Spleen (tissue), 7 donors: ENCODE results near the gene HOXD8.

Source experiments
- CTCF ChIP-seq, 11 experiments: fragments of 200-600 bp in 7 of 11; fragments of 450-650 bp in 4 of 11; sonication (generic) in 4 of 11; IDR thresholded peaks in 8 of 11; conservative IDR thresholded peaks in 3 of 11; 1 replicate in 7 of 11; 2 replicates in 4 of 11; pipeline versions ENCODE4 v1.4.0 to v1.8.0; 2016 to 2021; ENCODE audit warnings: antibody characterized with exemption in 11 of 11, inconsistent platforms in 4 of 11, mild to moderate bottlenecking in 1 of 11
- POLR2A ChIP-seq, 3 donors: fragments of 450-650 bp; IDR thresholded peaks; one replicate each; pipeline ENCODE4 v1.5.1; 2017; ENCODE audit warnings: antibody characterized with exemption in 3 of 3, mild to moderate bottlenecking in 1 of 3
- donor health status: DM: no; HTN: no; CAD: no; lungs with moderate emphysema.
- donor health status: DM: no; HTN: no; CAD: no.
- donor health status: DM: no; HTN: no; CAD: no.

DNA sequence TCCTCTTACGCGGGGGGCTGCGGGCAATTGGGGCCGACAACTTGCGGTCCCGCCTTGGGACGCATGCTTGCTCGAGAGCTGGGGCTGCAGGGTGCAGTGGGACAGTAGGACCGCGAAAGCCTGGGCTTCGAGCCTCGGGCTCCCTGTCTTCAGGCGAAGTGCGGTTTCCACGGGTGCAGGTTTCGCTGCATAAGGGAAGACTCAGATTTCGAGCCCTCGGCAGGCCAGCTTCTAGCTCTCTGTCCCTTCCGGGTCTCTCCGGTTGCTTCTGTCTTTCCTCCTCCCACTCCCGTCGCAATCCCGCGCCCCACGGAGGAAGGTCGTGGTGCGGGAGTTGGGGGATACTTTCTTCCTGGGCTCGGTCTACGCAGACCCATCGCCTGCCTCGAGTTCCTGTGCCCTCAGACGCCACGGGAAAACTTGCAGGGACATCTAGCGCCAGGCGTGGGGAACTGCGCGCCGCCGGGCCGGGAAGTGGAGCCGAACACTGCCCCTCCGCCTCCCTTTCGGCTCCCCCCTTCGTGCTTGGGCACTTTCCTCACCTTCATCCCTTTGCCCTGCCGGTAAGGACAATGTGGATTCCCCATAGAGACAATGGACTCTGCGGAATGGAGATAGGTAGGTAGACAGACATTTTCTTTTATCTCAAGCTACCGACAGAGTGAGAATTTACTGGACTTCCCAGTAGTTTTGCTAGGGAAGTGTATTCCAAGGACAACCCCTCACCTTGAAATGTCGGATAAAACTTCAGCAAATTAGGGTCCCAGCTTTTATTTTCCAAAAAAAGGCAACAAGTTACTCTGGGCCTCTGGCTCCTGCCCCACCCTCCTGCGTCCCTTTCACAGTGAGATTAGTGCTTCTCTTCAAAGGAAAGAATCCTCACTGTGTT is 41.2 kb upstream of the HOXD8 start:
- TF ChIP-seq POLR2A (IDR thresholded peaks at IDR 0.05) (no peak), CTCF (IDR thresholded peaks at IDR 0.05 in 8 of 11, conservative IDR thresholded peaks at IDR 0.05 in 3 of 11) (peak in 9 of 11 experiments; percentile 29 to 67 (median 49))
